ENCODE data around the gene LIMS1. TPM values are rescaled to one million over a fixed set of nuclear protein-coding genes. Genes with fewer than 3 reads are reported as not detected.

The LIMS1 gene
- total and polyA plus RNA-seq, 2 donors: 45.1 to 94.1 TPM

DNA sequence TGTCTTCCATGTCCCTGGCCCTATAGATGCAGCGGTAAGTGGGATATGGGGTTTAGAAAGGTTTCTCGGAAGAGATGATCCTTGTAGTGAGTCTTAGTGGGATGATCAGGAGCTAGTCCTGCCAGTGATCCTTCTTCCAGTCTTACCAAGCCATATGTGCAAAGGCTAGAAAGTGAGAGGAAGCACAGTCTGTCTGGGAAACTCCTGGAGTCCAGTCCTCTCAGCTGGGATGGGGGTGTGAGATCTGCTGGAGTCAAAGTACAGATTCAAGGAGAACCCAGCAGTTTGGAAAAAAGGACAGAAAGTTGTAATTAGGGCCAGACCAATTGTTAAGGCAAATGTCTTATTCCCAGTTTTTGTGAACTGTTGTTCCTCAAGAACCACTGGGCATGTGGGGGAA is 83.3 kb downstream of the LIMS1 start:
- Histone ChIP-seq H3K27ac (ENCODE audit: low read depth) (peak overlapping the region; percentile 72), H3K4me1 (ENCODE audit: insufficient read depth) (peaks cover 4% of the 10 kb centered on the region), H3K36me3 (ENCODE audit: insufficient read depth) (no peaks in the 10 kb centered on the region), H3K4me3 (ENCODE audit: low read depth, low read length) (no peak overlapping the region)
- WGBS: 87% methylated on average over 2 of the region's 2 CpGs
- no peak for DNase-seq (ENCODE audit: extremely low spot score)

DNA sequence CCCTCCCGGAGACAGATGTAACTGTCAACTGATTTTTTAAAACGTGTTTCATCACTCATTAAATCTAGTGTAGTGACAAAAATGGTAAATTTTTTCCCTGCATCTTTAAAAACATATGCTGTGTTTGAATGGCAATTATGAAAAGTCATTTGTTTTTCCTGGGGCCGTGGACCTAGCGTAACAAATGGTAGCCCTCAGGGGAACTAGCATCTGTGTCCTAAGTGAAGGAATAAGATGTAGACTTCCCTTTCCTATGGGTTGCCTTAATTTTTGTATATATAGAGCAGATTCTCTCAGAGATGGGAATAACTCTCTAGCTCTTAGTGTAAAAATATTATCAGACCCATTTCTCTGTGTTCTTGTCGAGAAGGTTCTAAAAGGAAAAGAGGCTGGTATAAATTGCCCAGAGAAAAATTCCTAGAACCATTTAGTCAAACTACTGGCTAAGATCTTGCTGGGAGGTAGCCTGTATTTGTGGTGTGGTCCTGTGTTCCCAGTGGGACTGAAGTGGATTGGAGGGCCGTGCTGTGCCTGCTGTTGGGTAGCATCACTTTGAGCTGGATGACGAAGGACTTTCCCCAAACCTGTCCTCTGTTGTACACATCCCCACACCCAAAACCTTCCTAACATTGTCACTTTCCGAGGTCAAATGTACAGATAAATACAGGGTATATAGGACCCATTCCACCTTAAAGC is 85.8 kb downstream of the LIMS1 start:
- H3K4me1 ChIP-seq (ENCODE audit: insufficient read depth): peaks cover 4% of the 10 kb centered on the region
- 74% methylated on average over 8 of the region's 8 CpGs for WGBS

DNA sequence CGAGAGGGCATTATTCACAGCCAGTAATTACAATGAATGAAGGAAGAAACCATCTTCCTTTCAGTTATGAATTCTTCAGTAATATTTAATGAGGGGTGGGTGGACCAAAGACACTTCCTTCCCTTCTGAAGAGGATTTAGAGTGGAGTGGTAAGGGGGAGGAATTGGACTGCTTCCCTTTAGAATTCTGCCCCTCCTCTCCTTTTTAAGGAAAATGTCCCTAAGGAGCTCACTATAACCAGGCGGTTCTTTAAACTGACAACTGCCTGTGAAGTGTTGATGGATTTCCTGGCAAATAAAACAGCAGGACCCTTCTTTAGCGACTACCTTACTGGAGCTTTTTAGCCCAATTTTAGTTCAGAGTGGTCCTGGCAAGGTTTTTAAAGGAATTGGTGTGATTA is 86.4 kb downstream of the LIMS1 start:
- Histone ChIP-seq H3K36me3 (ENCODE audit: insufficient read depth) (no peaks in the 10 kb centered on the region), H3K4me3 (ENCODE audit: low read depth, low read length) (no peak overlapping the region), H3K4me1 (ENCODE audit: insufficient read depth) (peaks cover 2% of the 10 kb centered on the region), H3K27ac (ENCODE audit: low read depth) (peak overlapping the region; percentile 62)
- 72% methylated on average over 3 of the region's 3 CpGs for WGBS
- DNase-seq (ENCODE audit: extremely low spot score): no peak

More for the DNA sequence above, 85.8 kb downstream of the LIMS1 start:
- Histone ChIP-seq H3K4me3 (ENCODE audit: low read depth, low read length) (no peak overlapping the region), H3K36me3 (ENCODE audit: insufficient read depth) (no peaks in the 10 kb centered on the region), H3K27ac (ENCODE audit: low read depth) (peak overlapping the region; percentile 62)
- no peak for DNase-seq (ENCODE audit: extremely low spot score)

DNA sequence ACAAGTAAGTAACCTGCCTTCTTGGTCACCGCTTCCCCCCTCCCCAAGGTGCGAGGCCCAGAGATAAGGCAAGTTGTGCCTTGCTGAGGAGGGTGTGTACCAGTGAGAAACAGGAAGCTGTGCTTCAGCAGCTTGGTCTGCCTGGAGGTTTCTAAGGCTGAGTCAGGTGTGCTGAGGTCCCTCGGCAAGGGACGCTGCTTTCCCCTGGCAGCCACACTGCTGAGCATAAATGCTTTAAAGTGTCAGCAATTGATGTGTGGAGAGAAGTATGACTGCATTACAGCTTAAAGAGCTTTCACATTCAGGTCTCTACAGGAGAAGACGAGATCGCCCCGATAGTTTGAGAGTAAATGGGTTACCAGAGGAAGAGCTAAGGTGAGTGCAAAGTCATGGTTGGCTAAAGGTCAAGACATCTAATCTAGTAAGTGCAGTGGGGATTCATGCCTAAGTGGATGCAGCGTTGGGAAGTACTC is 86.9 kb downstream of the LIMS1 start:
- DNase-seq (ENCODE audit: extremely low spot score): no peak
- H3K27ac ChIP-seq (ENCODE audit: low read depth): peak overlapping the region; percentile 62
- WGBS: 66% methylated on average over 8 of the region's 8 CpGs

DNA sequence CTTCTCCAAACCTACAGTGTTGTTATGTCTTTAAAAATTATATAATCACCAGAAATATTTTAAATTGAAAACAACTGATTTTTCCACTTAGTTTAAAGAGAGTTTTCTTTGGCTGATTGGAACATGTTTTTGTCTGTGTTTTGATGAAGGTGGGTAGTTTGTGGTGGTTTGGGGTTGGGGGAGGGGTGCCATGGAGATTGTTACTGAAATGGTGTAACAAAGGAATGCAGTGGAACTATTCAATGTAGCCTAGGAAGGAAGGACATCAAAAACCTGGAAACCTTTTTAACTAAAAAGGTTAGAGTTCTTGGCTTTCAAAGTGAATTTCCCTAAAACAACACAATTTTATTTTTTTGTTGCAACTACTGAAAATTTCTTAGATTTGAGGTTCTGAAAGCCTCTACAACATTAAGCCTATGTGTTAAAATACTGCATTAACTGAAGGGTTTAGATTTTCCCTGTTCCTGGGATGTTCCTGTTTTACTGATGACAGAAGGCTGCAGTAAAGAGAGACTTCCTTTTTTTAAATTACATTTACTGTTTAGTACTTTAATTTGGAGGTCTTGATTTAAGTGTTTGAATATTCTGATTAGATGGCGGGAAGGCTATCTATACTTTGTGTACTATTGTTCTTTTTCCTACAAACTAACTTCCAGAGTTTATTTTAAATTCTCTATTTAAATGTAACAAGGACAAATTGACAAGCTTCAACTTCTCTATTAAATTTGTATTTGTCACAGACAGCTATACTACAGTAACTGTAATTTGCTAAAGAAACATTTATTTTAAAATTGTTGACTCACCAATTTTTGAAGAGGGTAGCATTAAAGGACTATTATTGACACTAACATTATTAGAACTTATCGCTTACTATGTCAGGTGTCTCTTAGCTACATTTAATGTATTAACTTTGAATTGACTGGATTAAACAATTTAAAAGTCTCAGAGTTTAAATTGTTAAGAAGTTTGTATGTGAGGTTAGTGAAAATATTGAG is 87.7 kb downstream of the LIMS1 start:
- H3K36me3 ChIP-seq (ENCODE audit: insufficient read depth): no peaks in the 10 kb centered on the region
- no peaks in the 10 kb centered on the region for H3K4me1 ChIP-seq (ENCODE audit: insufficient read depth)
- DNase-seq (ENCODE audit: extremely low spot score): no peak
- H3K4me3 ChIP-seq (ENCODE audit: low read depth, low read length): peak overlapping the region; percentile 7
- H3K27ac ChIP-seq (ENCODE audit: low read depth): peak overlapping the region; percentile 38
- WGBS: 91% methylated on average over 2 of the region's 2 CpGs

More for the DNA sequence above, 86.9 kb downstream of the LIMS1 start:
- Histone ChIP-seq H3K4me1 (ENCODE audit: insufficient read depth) (peaks cover 2% of the 10 kb centered on the region), H3K4me3 (ENCODE audit: low read depth, low read length) (peak overlapping the region; percentile 7), H3K36me3 (ENCODE audit: insufficient read depth) (no peaks in the 10 kb centered on the region)

DNA sequence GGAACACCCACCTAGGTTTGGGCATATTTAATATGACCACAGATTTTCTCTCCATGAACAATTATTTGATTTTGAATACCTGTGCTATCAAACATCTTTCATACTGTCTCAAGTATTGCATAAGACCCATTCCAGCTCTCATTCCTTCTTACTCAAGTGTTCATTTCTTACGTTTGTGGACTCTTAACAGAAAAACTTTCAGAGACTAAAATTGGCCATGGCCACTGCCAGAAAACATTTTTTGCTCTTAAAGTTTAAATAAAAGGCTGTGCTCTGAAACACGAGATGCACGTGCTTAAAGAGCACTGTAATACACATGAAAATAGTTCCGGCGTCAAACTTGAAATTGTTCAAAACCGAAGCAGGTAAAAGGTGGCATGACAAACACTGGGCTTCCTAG is 89.3 kb downstream of the LIMS1 start:
- Histone ChIP-seq H3K27ac (ENCODE audit: low read depth) (no peak overlapping the region), H3K4me1 (ENCODE audit: insufficient read depth) (no peaks in the 10 kb centered on the region), H3K4me3 (ENCODE audit: low read depth, low read length) (no peak overlapping the region), H3K36me3 (ENCODE audit: insufficient read depth) (no peaks in the 10 kb centered on the region)
- DNase-seq (ENCODE audit: extremely low spot score): no peak
- 38% methylated on average over 6 of the region's 6 CpGs for WGBS

DNA sequence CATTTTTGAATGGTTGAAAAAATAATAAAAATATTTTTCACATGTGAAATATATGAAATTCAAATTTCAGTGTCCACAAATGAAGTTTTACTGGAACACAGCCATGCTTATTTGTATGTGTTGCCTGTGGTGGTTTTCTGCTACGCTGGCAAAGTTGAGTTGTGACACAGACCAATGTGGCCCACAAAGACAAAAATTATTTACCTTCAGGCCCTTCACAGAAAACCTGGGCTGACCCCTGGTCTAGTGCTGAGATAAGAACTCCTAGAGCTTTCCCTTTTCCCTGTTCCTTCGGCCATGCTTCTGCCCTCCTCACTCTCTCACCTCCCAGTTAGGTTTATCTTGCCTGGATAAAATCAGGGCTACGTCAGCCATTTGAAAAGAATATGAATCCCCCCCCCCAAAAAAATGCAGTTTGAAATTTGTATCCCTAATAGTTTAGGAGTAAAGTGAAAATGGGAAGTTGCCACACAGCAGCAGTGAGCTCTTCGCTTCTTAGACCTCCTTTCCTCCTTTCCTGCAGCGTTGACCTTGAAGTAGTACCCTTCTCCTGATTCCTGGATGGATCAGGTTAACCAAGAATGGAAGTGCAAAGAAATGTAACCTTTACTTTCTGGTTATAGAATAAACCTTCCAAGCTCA is 91.0 kb downstream of the LIMS1 start:
- no peaks in the 10 kb centered on the region for H3K36me3 ChIP-seq (ENCODE audit: insufficient read depth)
- H3K27ac ChIP-seq (ENCODE audit: low read depth): no peak overlapping the region
- 92% methylated on average over 5 of the region's 5 CpGs for WGBS
- no peak overlapping the region for H3K4me3 ChIP-seq (ENCODE audit: low read depth, low read length)
- DNase-seq (ENCODE audit: extremely low spot score): no peak
- H3K4me1 ChIP-seq (ENCODE audit: insufficient read depth): no peaks in the 10 kb centered on the region

DNA sequence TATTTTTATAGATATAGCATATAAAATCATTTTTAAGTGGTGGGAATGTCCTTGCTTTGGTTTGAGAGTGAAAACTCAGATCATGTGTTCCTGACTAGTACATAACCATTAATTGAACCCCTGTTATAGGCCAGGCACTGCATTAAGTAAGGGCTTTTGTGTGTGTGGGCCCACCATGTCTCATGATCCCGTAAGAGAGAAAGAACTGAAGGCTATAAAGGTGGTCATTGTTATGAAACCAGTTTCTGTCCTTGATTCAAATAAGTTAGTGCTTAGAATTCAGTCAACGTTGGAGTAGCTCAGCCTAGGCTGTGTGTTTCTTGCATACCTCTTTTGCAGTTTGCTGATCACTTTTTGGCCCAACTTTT is 91.5 kb downstream of the LIMS1 start:
- H3K4me1 ChIP-seq (ENCODE audit: insufficient read depth): no peaks in the 10 kb centered on the region
- no peak overlapping the region for H3K4me3 ChIP-seq (ENCODE audit: low read depth, low read length)
- WGBS: 63% methylated on average over 2 of the region's 2 CpGs
- no peak overlapping the region for H3K27ac ChIP-seq (ENCODE audit: low read depth)
- DNase-seq (ENCODE audit: extremely low spot score): no peak
- H3K36me3 ChIP-seq (ENCODE audit: insufficient read depth): no peaks in the 10 kb centered on the region

DNA sequence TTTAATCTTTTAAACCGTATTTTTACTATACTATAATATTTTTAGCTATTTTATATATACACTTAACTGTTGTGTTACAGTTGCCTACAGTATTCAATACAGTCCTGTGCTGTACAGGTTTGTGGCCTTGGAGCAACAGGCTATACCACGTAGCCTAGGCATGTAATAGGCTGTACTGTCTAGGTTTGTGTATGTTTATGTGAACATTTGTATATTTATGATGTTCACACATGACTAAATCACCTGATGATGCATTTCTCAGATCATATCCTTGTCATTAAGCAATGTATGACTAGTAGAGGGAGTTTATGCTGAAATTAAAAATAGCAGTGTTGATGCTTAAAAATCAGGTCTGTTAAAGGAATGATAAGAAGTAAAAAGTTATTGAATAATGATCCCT is 92.7 kb downstream of the LIMS1 start:
- no peak overlapping the region for H3K4me3 ChIP-seq (ENCODE audit: low read depth, low read length)
- H3K36me3 ChIP-seq (ENCODE audit: insufficient read depth): no peaks in the 10 kb centered on the region
- no peak overlapping the region for H3K27ac ChIP-seq (ENCODE audit: low read depth)
- H3K4me1 ChIP-seq (ENCODE audit: insufficient read depth): no peaks in the 10 kb centered on the region
- no peak for DNase-seq (ENCODE audit: extremely low spot score)
- WGBS: 83% methylated on average over 2 of the region's 2 CpGs

DNA sequence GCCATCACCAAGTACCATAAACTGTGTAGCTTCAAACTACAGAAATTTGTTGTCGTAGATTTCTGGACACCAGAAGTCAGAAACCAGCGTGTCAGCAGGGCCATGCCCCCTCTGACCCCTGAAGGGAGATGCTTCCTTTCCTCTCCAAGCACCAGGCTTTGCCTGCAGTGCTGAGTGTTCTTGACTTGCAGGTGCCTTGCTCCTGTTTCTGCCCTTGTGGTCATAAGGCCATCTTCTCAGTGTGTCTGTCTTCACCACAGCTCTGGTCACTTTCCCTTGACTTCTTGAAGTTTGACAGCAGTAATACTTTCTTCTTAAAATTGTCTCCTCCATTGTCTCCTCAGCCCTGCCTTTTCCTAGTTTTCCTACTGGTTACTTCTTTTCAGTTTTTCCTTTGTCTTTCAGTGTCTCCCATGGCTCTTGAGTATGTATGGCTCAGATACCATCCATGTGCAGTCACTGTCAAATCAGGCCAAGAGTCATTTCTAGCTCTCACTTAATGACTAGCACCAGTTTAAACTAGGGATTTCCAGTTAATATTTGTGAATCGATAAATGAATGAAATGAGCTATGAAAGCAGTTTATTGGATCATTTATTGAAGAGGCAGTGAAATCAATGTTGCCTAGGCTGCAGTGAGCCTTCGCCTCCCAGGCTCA is 93.8 kb downstream of the LIMS1 start:
- no peak overlapping the region for H3K27ac ChIP-seq (ENCODE audit: low read depth)
- no peaks in the 10 kb centered on the region for H3K4me1 ChIP-seq (ENCODE audit: insufficient read depth)
- H3K36me3 ChIP-seq (ENCODE audit: insufficient read depth): no peaks in the 10 kb centered on the region
- 92% methylated on average over 4 of the region's 4 CpGs for WGBS
- DNase-seq (ENCODE audit: extremely low spot score): no peak
- no peak overlapping the region for H3K4me3 ChIP-seq (ENCODE audit: low read depth, low read length)

DNA sequence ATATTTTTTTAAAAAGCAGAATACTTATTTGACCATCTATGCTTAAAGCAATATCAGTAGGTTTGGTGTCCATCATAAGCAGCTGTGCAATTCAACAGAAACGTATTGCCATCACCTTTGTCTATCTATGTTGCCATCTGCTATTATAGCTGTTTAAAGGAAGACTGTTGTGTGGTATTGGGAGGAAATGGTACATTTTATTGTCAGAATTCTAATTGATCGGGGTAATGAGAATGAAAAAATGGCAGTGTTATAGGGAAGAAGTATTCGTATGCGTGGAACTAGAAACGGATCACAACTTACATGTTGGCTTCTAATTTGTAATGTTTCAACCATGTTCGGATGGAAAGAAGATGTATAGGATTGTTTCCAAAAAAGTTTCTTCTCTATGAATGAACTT is 94.7 kb downstream of the LIMS1 start:
- no peak overlapping the region for H3K4me3 ChIP-seq (ENCODE audit: low read depth, low read length)
- WGBS: 94% methylated on average over 6 of the region's 6 CpGs

DNA sequence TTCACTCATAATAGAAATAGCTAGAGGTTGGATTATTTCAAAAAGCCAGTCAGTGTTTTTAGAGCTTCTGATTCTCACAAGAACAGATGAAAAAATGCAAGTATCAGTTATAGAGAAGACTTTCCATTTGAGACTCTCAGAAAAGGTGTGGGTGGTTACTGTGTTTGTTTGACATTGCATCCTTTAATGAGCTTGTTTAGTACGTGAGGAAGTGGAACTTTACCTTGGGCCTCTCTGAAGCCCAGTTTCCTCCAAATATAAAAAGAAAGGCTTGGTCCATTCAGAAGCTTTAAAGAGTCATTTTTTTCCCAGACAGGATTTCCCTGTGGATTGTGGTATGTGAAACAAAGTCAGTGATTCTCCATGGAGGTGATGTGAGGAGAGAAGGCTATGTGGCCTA is 95.1 kb downstream of the LIMS1 start:
- Histone ChIP-seq H3K4me1 (ENCODE audit: insufficient read depth) (no peaks in the 10 kb centered on the region), H3K27ac (ENCODE audit: low read depth) (no peak overlapping the region), H3K4me3 (ENCODE audit: low read depth, low read length) (no peak overlapping the region), H3K36me3 (ENCODE audit: insufficient read depth) (no peaks in the 10 kb centered on the region)
- DNase-seq (ENCODE audit: extremely low spot score): no peak
- 62% methylated on average over 1 of the region's 1 CpG for WGBS

More for the DNA sequence above, 94.7 kb downstream of the LIMS1 start:
- Histone ChIP-seq H3K27ac (ENCODE audit: low read depth) (peak overlapping the region; percentile 23), H3K4me1 (ENCODE audit: insufficient read depth) (no peaks in the 10 kb centered on the region), H3K36me3 (ENCODE audit: insufficient read depth) (no peaks in the 10 kb centered on the region)
- DNase-seq (ENCODE audit: extremely low spot score): no peak

Measured in urinary bladder (tissue), 4 donors.